GM13977 (cell line): ENCODE results near the gene ANAPC5.
"Not testable (repeated sequence)": the region's sequence is repeated elsewhere in the genome, so short reads cannot be mapped to it uniquely, and the experiment has no call there.

Source experiments
- DNase-seq: peaks from one replicate; pipeline ENCODE4 v3.0.0; 2012; ENCODE audit warnings: low spot score
- in situ Hi-C: fragments of 300-500 bp; cut with MboI; formaldehyde crosslinking; loops from one replicate; pipeline ENCODE4 v1.12.0; 2022; ENCODE audit warnings: low sequenced_read_pairs, low pct_unique_long_range_greater_than_20kb, mixed read lengths, inconsistent platforms; ENCODE audit not compliant: unreplicated experiment
- TF ChIP-seq, protein P1 (sequence below): IDR thresholded peaks from 2 replicates; pipeline ENCODE4 v1.5.1; 2012; ENCODE audit warnings: mild to moderate bottlenecking, control low read depth; ENCODE audit not compliant: insufficient read depth; ENCODE audit errors: extremely low read depth, missing control alignments

The ANAPC5 gene

DNA sequence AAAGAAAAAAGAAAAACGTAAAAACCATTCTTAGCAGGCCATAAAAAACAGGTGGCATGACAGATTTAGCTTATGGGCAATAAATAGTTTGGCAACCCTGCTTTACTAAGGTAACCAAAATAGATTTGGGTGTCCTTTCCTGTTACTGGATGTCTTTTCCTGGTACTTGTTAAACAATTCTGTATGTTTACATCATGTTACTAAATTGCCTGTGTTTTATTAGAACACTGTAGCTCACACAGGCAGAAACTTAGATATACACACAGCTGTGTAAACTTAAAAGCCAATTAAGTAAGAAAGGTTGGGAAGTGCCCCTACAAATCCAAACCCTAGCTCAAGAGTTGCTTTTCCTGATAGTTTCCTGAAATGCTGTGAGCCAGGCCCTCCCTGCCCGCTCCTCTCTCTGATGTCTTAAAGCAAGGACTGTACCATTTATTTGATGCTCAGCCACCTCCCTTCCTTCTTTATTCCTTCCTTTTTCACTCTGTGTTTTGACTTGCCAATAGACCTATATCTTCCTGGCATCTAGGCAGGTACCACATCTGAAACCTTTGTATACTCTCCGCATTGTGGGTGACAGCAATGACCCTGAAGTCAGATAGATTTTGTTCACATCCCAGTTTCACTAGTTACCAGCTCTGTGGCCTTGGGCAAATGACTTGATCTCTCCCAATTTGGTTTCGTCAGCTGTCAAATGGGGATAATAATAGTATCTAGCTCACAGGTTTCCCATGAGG lies 52.0 kb downstream of the ANAPC5 start:
- in situ Hi-C loops: no loop called here
- no peak for DNase-seq
- TF ChIP-seq, protein P1, sequence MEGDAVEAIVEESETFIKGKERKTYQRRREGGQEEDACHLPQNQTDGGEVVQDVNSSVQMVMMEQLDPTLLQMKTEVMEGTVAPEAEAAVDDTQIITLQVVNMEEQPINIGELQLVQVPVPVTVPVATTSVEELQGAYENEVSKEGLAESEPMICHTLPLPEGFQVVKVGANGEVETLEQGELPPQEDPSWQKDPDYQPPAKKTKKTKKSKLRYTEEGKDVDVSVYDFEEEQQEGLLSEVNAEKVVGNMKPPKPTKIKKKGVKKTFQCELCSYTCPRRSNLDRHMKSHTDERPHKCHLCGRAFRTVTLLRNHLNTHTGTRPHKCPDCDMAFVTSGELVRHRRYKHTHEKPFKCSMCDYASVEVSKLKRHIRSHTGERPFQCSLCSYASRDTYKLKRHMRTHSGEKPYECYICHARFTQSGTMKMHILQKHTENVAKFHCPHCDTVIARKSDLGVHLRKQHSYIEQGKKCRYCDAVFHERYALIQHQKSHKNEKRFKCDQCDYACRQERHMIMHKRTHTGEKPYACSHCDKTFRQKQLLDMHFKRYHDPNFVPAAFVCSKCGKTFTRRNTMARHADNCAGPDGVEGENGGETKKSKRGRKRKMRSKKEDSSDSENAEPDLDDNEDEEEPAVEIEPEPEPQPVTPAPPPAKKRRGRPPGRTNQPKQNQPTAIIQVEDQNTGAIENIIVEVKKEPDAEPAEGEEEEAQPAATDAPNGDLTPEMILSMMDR: no peak

DNA sequence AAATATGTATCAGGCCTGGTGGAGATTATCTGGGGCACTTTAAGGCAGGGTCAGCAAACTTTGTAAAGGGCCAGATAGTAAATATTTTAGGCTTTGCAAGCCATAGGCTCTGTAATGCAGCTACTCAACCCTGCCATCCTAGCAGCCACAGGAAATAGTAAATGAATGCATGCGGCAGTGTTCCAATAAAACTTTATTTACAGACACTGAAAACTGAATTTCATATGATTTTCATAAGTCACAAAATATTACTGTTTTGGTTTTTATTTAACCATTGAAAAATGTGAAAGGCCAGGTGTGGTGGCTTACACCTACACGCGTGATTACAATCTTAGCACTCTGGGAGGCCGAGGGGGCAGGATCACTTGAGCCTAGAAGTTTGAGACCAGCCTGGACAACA lies 52.5 kb downstream of the ANAPC5 start:
- DNase-seq: no peak
- TF ChIP-seq, protein P1: no peak
- in situ Hi-C loops: no loop called here

- DNase-seq, in situ Hi-C loops: not testable (repeated sequence)
Measured at GRCh38 chr12:121298411-121298810, 53.8 kb downstream of the ANAPC5 start.

- peak; percentile 57 for DNase-seq
- in situ Hi-C loops: no loop called here
- TF ChIP-seq, protein P1: no peak
Measured at GRCh38 chr12:121297435-121297991, 54.7 kb downstream of the ANAPC5 start.

- TF ChIP-seq, protein P1: peak; percentile 31
- peak; percentile 97 for DNase-seq
- in situ Hi-C loops: no loop called here
Measured at GRCh38 chr12:121296618-121297434, 55.4 kb downstream of the ANAPC5 start, which contains the start of gene CAMKK2. TSS of gene CAMKK2 (minus strand) at chr12:121296709. CDS start at chr12:121274526, 22,183 bp downstream.

GRCh38 chr12:121295746-121296617 lies 56.2 kb downstream of the ANAPC5 start:
- TF ChIP-seq, protein P1: no peak
- DNase-seq: peak; percentile 41
- in situ Hi-C loops: no loop called here
